SK-N-DZ (cell line): ENCODE results near the gene IDH3B.
"Not testable (repeated sequence)": the region's sequence is repeated elsewhere in the genome, so short reads cannot be mapped to it uniquely, and the experiment has no call there.

Experiments used
- DNase-seq: peaks from one replicate; pipeline ENCODE4 v3.0.0-alpha.2; 2015; ENCODE audit warnings: low spot score

The IDH3B gene

DNA sequence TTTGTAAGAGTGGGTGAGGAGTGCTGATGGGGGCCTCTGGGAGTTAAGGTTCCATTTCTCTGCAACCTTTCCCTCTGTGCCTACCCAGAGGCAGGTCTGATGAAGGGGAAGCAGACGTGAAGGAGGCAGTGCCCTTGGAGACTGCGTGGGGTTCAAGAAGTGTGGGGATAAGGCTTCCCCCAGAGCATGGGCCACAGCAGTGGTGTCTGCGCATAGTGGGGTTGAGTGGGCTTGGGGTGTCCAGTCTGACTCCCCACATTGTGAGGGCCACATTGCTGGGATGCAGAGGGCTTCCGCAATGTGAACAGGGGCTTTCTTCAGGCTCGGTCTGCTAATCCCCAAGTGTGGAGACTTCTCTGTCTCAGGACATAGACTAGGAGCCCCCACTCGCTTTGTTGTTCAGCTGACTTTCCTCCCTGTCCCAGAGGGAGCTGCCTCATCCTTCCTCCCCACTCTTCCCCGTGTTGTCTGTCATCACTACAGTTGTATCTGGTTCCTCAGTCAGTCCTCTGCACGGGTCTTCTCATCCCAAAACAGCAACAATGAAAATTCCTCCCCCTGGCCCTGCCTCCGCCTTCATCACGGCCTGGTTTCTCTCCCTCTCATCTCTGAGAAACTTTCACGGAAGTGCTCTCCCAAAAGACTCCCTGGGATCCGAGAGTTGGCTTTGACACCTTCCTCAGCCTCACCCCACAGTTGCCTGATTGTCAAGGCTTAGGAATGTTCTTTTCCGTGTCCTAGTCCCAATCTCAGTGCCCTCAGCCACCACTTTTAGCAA lies 31.4 kb upstream of the IDH3B start:
- no peak for DNase-seq

DNA sequence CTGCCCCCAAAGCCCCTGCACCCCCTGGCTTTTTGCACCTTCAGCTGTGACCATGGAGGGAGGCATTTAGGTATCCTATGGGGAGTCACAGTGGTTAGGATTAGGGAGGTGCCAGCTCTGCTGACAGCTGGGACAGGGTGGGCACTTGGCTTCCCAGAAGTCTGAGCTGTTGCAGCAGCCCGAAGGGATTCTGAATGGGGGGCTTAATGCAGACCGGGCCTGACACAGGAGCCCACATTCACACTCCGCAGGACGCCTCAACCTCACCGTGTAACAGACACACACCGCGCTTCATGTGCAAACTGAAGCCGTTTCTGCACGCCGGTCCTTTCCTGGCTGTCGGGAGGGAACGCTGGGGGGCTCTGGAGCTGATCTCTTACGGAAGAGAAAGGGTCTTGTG lies 30.5 kb upstream of the IDH3B start:
- DNase-seq, result no peak

DNA sequence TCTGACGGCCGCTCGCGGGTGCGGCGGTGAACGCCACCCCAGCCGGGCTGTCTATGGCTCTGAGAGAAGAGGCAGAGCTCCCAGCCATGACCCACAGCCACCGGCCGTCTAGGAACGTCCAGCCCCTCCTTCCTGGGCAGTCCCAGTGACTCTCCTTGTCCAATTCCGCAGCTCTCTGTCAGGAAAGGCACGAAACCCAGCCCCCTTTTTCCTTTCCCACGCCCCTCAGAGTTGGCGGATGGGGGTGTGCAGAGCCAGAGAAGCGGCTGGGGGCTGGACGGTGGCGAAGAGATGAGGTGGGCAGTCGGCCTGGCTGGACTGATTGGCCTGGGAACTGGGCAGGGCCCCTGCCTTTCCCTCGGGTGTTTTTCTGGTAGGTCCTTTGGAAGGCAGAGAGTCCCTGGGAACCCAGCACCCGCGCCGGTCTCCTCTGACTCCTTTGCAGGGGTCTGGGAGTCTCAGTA lies 30.0 kb upstream of the IDH3B start:
- DNase-seq, result peak; percentile 67

DNA sequence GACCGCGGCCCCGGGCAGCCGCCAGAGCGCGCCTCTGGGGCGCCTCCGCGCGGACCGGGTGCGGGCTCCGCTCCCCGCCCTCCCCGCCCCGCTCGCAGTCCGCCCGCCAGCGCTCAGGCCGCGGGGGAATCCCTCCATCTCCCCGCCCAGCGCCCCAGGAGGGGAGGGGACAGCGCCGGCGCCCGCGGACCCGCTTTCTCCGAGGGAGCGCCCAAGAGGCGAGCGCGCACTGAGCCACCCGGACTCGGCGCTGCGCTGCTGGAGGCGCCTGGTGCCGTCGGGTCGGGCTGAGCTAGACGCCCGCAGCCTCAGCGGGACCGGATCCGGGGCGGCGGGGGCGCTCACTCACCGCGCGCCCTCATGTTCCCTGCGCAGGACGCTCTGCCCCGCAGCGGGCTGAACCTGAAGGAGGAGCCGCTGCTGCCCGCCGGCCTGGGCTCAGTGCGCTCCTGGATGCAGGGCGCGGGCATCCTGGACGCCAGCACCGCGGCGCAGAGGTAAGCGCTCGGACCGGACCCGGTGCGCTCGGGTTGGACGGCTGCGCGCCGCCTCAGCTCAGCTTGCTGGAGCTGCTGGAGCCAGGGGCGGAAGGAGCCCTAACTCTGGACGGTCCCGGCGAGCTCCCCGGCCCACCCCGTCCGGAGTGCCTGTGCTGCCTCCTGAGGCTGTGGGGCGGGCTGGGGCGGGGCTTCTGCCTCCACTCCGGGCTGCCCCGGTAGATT lies 29.4 kb upstream of the IDH3B start:
- DNase-seq, result peak; percentile 51

DNA sequence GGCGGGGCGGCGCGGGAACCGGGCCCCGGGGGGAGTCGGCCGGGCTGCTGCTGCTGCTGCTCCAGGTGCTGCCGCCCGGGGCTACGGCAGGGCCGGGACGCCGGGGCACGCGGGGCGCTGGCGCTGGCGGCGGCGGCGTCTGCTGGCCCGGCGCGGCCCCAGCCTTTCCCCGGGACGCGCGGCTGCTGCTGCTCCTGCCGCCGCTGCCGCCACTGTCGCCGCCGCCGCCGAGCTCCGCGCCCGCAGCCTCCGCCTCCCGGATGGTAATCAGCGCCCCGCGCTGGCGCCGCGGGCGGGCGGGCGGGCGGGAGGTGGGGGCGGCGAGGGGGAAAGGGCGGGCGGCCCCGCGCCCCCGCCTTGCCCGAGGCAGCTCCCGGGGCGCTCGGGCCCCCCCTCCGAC lies 28.9 kb upstream of the IDH3B start:
- no peak for DNase-seq

DNA sequence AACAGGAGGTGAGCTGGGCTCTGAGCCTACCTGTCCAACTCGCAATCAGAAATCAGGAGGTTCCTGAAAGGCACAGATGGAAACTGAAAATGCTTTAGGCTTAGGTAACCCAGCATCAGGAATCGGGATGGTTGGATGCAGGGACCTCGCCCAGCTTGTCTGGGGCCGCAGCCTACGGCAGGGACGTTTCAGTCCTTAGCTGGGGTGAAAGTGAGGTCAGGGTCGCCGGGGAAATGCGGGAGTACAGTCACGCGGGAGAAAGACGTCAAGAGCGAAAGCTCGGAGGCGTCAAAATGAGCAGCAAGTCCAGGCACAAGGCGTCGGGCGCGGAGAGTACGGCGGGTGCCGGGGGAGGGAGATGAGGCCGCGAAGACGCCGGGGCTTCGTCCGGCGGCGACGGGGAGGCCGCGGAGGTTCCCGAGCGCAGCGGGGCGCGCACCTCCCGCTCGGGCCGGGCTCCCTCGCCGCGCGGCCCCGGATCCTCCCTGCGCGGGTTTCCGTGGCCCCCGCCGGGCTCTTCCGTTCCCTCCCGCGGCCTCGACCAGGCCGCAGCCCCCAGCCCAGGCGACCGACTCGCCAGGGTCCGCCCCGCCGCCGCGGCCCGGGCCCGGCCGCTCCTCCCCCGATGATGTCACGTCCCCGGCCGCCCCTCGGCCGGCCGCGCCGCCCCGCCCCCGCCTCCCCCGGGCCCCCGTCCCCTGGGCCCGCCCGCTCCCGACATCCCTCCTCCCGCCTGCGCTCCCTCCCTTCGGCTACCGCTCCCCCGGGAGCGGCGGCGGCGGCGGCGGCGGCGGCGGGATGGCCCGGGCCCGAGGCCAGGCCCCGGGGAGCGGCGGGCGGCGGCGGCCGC lies 28.2 kb upstream of the IDH3B start, which contains the start of gene EBF4:
Gene EBF4, plus strand, starts transcription at position 745 of the 850 bp plus-strand sequence. CDS start 866 bp downstream, outside the sequence.
- peak; percentile 52 for DNase-seq

DNA sequence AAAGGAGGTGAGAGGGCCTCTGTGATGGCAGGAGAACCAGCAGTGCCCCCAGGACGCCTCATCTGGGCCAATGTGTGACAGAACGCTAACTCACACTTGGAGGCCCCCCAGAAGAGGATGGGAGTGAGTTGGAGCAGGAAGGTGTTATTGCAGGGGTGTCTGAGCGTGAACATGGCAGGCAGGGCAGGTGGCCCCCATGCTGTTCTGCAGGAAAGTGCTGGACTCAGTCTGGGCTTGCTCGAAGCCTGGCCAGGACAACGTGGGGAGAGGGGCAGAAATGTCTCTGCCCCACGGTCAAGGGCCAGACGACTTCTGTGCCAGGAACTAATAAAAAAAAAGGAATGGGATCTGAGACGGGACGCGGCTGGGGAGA lies 27.6 kb upstream of the IDH3B start:
- no peak for DNase-seq

DNA sequence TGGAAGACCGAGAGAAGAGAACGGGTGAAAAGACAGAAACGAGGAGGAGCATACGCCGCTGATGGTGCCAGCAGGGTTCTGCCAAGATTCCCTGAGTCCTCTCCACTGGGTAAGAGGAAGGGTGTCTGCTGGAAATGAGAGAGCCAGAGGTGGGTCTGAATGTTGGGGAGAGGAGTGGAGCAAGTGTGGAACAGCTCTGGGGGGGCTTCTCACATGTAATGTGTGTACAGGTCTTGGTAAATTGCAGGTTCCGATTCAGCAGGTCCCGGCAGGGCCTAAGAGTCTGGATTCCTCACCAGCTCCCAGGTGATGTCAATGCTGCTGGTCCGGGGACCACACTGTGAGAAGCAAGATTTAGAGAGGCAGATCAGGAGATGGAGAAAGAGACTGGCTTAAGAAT lies 27.1 kb upstream of the IDH3B start:
- no peak for DNase-seq

DNA sequence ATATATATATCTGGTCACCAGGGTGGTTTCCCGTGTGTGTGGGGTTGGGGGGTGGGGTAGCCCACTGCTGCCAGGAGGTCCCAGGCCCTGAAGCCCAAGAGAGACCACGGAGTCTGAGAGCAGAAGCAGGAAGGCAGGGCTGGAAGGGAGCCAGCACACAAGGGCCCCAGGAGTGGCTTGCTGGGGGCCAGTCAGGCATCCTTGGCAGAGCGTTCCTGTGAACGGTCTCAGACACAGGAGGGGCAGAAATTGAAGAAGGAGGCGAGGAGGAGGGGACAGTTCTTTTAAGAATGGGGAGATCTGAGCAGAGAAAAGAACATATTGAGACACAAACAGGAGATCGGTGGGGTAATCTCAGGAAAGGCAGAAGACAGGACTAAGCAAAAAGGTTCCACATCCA lies 26.7 kb upstream of the IDH3B start:
- no peak for DNase-seq

DNA sequence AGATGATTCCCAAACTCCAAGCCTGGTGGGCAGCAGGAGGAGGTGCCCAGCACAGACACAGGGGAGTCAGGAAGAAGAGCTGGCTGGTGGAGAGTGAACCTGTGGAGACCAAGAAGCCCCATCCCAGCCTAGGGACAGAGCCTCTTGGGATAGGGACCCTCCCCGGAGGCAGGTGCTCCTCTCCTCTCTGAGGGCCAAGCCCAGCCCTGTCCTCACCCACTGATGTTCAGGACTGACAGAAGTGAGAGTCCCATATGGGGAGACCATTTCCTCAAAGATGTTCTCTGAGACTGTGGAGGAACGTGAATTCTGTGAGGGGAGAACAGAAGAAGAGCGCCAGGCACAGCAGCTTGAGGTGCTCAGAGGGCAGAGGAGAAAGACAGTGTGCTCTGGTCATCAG lies 26.2 kb upstream of the IDH3B start:
- no peak for DNase-seq

DNA sequence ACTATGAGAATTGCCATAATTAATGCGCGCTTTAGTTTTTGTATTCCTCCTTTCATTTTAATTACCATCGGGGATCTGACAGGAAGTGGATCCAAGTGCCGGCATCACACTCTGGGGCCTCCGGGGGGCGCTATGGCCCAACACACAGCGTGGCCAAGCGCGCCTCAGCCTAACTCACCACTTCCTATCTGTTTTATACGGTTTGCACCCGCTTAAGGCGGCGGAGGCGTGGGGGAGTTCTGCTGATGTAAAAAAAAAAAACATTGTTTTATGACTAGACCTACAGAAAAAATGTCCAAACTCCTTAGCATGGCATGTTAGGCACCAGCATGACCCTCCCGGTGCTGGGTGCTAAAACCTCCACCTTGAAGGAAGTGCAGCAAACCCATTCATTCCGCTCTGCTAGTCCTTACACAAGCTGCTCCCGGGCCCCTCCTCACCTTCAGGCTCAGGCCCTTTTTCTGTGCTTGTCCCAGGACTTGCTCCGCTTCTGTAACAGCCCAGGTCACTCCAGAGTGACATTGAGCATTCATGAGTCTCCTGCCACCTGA lies 24.1 kb upstream of the IDH3B start:
- DNase-seq, result no peak

DNA sequence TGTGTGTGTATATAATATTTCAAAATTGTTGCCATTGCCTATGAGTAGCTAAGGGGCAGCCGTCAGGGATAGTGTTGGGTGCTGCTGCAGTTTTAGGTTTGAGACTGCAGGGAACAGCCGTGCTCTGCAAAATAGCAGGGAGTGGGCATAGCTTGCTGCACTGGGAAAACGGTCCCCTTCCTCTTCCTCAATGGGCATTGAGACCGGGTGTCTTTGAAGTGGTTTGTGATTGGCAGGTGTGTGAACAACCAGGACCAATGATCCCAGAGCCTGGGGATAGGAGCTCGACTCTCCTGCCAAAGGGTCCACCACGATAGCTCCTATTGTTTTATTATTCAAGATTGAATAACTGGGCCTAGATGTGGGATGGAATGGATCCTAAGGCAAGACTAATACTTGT lies 23.5 kb upstream of the IDH3B start:
- DNase-seq, result no peak

DNA sequence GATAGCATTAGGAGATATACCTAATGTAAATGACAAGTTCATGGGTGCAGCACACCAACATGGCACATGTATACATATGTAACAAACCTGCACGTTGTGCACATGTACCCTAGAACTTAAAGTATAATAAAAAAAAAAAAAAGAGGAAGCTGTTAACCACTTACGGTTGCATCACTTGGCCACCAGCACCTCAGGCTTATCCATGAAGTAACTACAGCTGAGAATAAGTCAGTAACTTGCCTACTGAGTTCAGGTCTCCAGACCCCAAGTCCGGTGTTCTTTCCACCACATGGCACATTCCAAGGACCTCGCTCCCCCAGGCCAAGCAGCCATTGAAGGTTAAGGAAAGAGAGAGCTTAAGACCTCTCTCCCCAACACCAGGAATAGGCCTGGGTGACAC lies 20.8 kb upstream of the IDH3B start:
- not testable (repeated sequence) for DNase-seq

DNA sequence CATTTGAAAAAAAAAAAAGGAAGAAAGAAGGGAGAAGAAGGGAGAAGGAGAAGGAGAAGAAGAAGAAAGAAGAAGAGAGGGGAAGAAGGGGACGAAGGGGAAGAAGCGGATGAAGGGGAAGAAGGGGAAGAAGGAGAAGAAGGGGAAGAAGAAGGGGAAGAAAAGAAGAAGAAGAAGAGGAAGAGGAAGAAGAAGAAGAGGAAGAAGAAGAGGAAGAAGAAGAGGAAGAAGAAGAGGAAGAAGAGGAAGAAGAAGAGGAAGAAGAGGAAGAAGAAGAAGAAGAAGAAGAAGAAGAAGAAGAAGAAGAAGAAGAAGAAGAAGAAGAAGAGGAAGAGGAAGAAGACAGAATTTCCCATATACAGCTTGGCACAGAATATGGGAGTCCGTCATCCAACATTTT lies 18.0 kb upstream of the IDH3B start:
- DNase-seq, result not testable (repeated sequence)

DNA sequence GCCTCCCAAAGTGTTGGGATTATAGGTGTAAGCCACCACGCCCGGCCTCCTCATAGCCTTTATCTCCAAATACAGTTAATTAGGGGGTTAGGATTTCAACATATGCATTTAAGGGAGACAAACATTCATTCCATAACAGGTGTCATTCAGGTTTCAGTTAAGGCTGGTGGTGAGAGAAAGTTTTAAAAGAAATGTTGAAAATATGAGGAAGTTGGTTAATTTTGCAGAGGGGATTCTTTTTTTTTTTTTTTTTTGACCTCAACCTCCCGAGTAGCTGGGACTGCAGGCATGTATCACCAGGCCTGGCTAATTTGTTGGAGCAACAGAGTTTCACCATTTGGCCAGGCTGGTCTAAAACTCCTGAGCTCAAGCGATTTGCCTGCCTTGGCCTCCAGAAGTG lies 16.0 kb upstream of the IDH3B start:
- DNase-seq, result no peak

DNA sequence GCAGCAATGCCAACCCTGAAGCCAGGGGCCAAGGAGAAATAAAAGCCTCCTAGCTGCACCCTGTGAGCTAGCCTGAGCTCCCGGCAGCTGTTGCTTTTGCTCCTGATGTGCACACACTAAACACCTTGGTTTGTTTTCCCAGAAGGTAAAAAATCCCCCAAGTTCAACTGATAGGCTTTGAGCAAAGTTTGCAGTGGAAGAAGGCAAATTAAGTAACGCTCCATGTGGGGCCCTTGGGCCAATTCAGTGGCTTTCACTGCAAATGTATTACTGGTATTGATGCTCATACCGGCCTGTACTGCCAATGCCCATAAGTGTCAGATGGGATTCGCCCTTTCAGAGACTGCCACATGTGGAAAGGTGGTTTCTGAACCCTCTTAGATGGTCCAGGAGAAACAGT lies 9.4 kb upstream of the IDH3B start:
- no peak for DNase-seq

DNA sequence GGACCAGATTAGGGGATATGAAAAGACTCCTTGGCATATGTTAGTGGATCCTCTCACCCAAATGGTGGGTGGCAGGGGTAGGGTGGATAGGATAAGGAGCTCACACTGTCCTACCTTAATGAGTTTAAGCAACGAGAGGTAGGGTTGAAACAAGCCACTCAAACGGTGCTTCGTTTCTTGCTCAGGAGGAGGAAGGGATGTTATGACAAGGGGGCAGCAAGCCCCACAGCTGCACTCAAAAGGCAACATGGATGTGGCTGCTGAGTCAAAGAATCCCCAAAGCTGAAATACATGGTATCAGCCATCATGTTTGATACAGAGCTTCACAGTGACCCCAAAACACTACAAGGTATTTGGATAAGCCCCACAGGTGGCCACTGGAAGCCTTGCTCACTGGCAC lies 8.4 kb upstream of the IDH3B start:
- no peak for DNase-seq

DNA sequence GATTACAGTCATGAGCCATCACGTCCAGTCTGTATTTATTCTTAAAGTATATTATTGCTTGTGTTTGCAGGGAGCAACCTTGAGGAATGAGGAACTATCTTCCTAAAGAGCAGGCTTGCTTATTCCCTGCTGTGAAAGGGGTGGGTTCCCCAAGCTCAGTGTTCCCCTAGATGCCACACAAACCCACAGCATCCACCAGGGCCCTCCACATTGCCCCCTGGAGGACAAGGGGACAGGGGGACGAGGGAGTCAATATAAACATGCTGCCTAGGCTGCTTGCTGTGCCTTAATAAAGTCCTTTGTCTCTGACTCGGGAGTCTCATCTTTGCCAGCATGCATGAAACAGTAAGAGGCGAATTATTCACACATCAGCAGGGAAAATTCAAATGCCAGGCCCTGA lies 8.0 kb upstream of the IDH3B start:
- DNase-seq, result no peak

DNA sequence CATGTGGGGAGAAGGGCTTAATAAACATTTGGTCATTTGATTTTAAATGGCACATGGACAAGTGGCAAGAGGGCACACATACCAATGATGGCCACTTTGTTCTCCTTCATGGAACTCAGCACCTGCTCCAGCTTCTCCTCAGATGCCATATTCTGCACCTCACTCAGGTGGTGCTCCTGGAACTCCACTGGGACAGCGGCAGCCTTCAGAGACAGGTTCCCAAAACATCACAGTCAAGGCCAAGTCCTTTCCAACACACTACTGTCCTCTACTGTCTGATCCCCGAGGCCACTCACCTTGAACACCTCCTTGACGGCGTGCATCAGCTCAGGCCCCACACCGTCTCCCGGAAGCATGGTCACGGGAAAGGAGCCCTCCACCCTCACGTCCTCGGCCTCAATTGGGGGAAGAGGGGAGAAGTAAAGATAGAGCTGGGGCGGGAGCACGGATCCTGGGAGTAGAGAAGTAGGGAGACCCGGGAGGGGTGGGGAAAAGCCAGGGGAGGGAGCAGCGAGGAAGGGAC lies 591 bp downstream of the IDH3B start:
- no peak for DNase-seq

DNA sequence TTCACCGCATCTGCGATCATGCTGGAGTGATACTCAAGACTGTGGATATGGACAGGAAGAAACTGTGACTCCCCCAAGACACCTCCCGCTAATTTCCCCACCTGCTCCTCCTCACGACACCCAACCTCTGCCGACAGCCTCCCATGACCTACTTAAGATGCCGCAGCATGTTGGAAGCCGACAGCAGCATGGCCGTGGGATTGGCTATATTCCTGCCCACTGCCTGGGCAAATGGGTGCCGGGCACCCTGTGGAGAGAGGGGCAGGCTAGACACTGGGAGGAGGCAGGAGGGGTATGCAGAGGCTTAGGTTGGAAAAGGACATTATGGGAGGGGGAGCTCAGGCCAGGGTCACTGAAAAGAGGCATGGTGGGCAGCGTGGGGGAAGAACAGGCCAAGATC lies 4.5 kb downstream of the IDH3B start:
- no peak for DNase-seq
